ENCODE measurements around the gene NUBP1.

NUBP1 gene

GRCh38 chr16:10806698-10807097 is 63.1 kb downstream of the NUBP1 start:
- Histone ChIP-seq H3K4me3 (ENCODE audit: low read depth, low read length) (no peak overlapping the region), H3K27ac (ENCODE audit: low read depth, low read length) (no peak overlapping the region), H3K36me3 (ENCODE audit: control insufficient read depth, insufficient read depth, low read length) (no peaks in the 10 kb centered on the region), H3K4me1 (ENCODE audit: control insufficient read depth, insufficient read depth, low read length) (no peaks in the 10 kb centered on the region), H3K9ac (ENCODE audit: low read length) (no peak overlapping the region), H3K27me3 (ENCODE audit: control insufficient read depth, insufficient read depth, low read length) (no peaks in the 10 kb centered on the region), H3K9me3 (ENCODE audit: control insufficient read depth, insufficient read depth, low read depth, low read length) (no peaks in the 10 kb centered on the region)

- Histone ChIP-seq H3K4me1 (ENCODE audit: control insufficient read depth, insufficient read depth, low read length) (no peaks in the 10 kb centered on the region), H3K9ac (ENCODE audit: low read length) (no peak overlapping the region), H3K36me3 (ENCODE audit: control insufficient read depth, insufficient read depth, low read length) (no peaks in the 10 kb centered on the region), H3K27ac (ENCODE audit: low read depth, low read length) (no peak overlapping the region), H3K9me3 (ENCODE audit: control insufficient read depth, insufficient read depth, low read depth, low read length) (no peaks in the 10 kb centered on the region), H3K4me3 (ENCODE audit: low read depth, low read length) (no peak overlapping the region), H3K27me3 (ENCODE audit: control insufficient read depth, insufficient read depth, low read length) (no peaks in the 10 kb centered on the region)
Observed at GRCh38 chr16:10808218-10808617, 64.6 kb downstream of the NUBP1 start.

GRCh38 chr16:10808850-10809249 is 65.2 kb downstream of the NUBP1 start:
- Histone ChIP-seq H3K27me3 (ENCODE audit: control insufficient read depth, insufficient read depth, low read length) (no peaks in the 10 kb centered on the region), H3K9me3 (ENCODE audit: control insufficient read depth, insufficient read depth, low read depth, low read length) (no peaks in the 10 kb centered on the region), H3K9ac (ENCODE audit: low read length) (no peak overlapping the region), H3K36me3 (ENCODE audit: control insufficient read depth, insufficient read depth, low read length) (no peaks in the 10 kb centered on the region), H3K4me1 (ENCODE audit: control insufficient read depth, insufficient read depth, low read length) (no peaks in the 10 kb centered on the region), H3K27ac (ENCODE audit: low read depth, low read length) (no peak overlapping the region), H3K4me3 (ENCODE audit: low read depth, low read length) (no peak overlapping the region)

GRCh38 chr16:10809706-10810105 is 66.1 kb downstream of the NUBP1 start:
- Histone ChIP-seq H3K27ac (ENCODE audit: low read depth, low read length) (no peak overlapping the region), H3K4me1 (ENCODE audit: control insufficient read depth, insufficient read depth, low read length) (no peaks in the 10 kb centered on the region), H3K4me3 (ENCODE audit: low read depth, low read length) (no peak overlapping the region), H3K27me3 (ENCODE audit: control insufficient read depth, insufficient read depth, low read length) (no peaks in the 10 kb centered on the region), H3K9me3 (ENCODE audit: control insufficient read depth, insufficient read depth, low read depth, low read length) (no peaks in the 10 kb centered on the region), H3K36me3 (ENCODE audit: control insufficient read depth, insufficient read depth, low read length) (no peaks in the 10 kb centered on the region), H3K9ac (ENCODE audit: low read length) (no peak overlapping the region)

GRCh38 chr16:10812312-10813098 is 68.9 kb downstream of the NUBP1 start:
- Histone ChIP-seq H3K4me3 (ENCODE audit: low read depth, low read length) (no peak overlapping the region), H3K4me1 (ENCODE audit: control insufficient read depth, insufficient read depth, low read length) (no peaks in the 10 kb centered on the region), H3K9ac (ENCODE audit: low read length) (no peak overlapping the region), H3K36me3 (ENCODE audit: control insufficient read depth, insufficient read depth, low read length) (no peaks in the 10 kb centered on the region), H3K9me3 (ENCODE audit: control insufficient read depth, insufficient read depth, low read depth, low read length) (no peaks in the 10 kb centered on the region), H3K27me3 (ENCODE audit: control insufficient read depth, insufficient read depth, low read length) (peaks cover 4% of the 10 kb centered on the region; the same call in 1 of the 2 replicates), H3K27ac (ENCODE audit: low read depth, low read length) (no peak overlapping the region)

GRCh38 chr16:10813099-10813455 is 69.4 kb downstream of the NUBP1 start:
- Histone ChIP-seq H3K27ac (ENCODE audit: low read depth, low read length) (no peak overlapping the region), H3K9ac (ENCODE audit: low read length) (no peak overlapping the region), H3K9me3 (ENCODE audit: control insufficient read depth, insufficient read depth, low read depth, low read length) (no peaks in the 10 kb centered on the region), H3K4me3 (ENCODE audit: low read depth, low read length) (no peak overlapping the region), H3K4me1 (ENCODE audit: control insufficient read depth, insufficient read depth, low read length) (0 out of 2 replicates have a peak, but pooled peaks cover 2% of the 10 kb centered on the region), H3K27me3 (ENCODE audit: control insufficient read depth, insufficient read depth, low read length) (peaks cover 9% of the 10 kb centered on the region; the same call in 1 of the 2 replicates), H3K36me3 (ENCODE audit: control insufficient read depth, insufficient read depth, low read length) (no peaks in the 10 kb centered on the region)

- H3K36me3 ChIP-seq (ENCODE audit: control insufficient read depth, insufficient read depth, low read length) = no peaks in the 10 kb centered on the region
Observed at GRCh38 chr16:10817514-10817913, 73.9 kb downstream of the NUBP1 start.

GRCh38 chr16:10817963-10818941 is 74.6 kb downstream of the NUBP1 start, which contains the start of gene TVP23A:
Gene TVP23A (minus strand): TSS chr16:10818794. CDS start chr16:10818493, 301 bp downstream.
- Histone ChIP-seq H3K4me1 (ENCODE audit: control insufficient read depth, insufficient read depth, low read length) (0 out of 2 replicates have a peak, but pooled peaks cover 2% of the 10 kb centered on the region), H3K9me3 (ENCODE audit: control insufficient read depth, insufficient read depth, low read depth, low read length) (no peaks in the 10 kb centered on the region)

More at GRCh38 chr16:10817514-10817913, 73.9 kb downstream of the NUBP1 start:
- Histone ChIP-seq H3K4me1 (ENCODE audit: control insufficient read depth, insufficient read depth, low read length) (0 out of 2 replicates have a peak, but pooled peaks cover 2% of the 10 kb centered on the region), H3K9me3 (ENCODE audit: control insufficient read depth, insufficient read depth, low read depth, low read length) (no peaks in the 10 kb centered on the region), H3K9ac (ENCODE audit: low read length) (no peak overlapping the region), H3K27ac (ENCODE audit: low read depth, low read length) (no peak overlapping the region), H3K4me3 (ENCODE audit: low read depth, low read length) (peak overlapping the region; percentile 66), H3K27me3 (ENCODE audit: control insufficient read depth, insufficient read depth, low read length) (peaks cover 14% of the 10 kb centered on the region)

More at GRCh38 chr16:10817963-10818941, 74.6 kb downstream of the NUBP1 start, which contains the start of gene TVP23A:
- Histone ChIP-seq H3K27me3 (ENCODE audit: control insufficient read depth, insufficient read depth, low read length) (peaks cover 14% of the 10 kb centered on the region), H3K27ac (ENCODE audit: low read depth, low read length) (no peak within 1 kb of the TSS), H3K36me3 (ENCODE audit: control insufficient read depth, insufficient read depth, low read length) (no peaks in the 10 kb centered on the region), H3K4me3 (ENCODE audit: low read depth, low read length) (peak within 1 kb of the TSS; percentile 66), H3K9ac (ENCODE audit: low read length) (no peak within 1 kb of the TSS)
